ENCODE results near the gene IL6ST.

Gene IL6ST

GRCh38 chr5:55913466-55914413, 81.0 kb downstream of the IL6ST start:
- TF ChIP-seq EP300 (IDR thresholded peaks at IDR 0.05; ENCODE audit: borderline replicate concordance) (no peak), USF1 (IDR thresholded peaks at IDR 0.05) (no peak), ZBTB7A (IDR thresholded peaks at IDR 0.05; ENCODE audit: low read depth) (no peak), TAF1 (IDR thresholded peaks at IDR 0.05; ENCODE audit: low read depth) (no peak)

- TF ChIP-seq EP300 (IDR thresholded peaks at IDR 0.05; ENCODE audit: borderline replicate concordance) = no peak
- TF ChIP-seq CREB1 (IDR thresholded peaks at IDR 0.05; ENCODE audit: low read depth) = no peak
- TF ChIP-seq USF1 (IDR thresholded peaks at IDR 0.05) = no peak
- TF ChIP-seq ZBTB7A (IDR thresholded peaks at IDR 0.05; ENCODE audit: low read depth) = no peak
- TF ChIP-seq EGR1 (IDR thresholded peaks at IDR 0.05) = no peak
- TF ChIP-seq NFIC (IDR thresholded peaks at IDR 0.05) = no peak
- no peak for TF ChIP-seq TEAD4 (IDR thresholded peaks at IDR 0.05)
- TF ChIP-seq RAD21 (IDR thresholded peaks at IDR 0.05; ENCODE audit: low read depth) = no peak
- TF ChIP-seq CEBPB (IDR thresholded peaks at IDR 0.05) = no peak
- TF ChIP-seq MAX (IDR thresholded peaks at IDR 0.05) = no peak
- TF ChIP-seq YY1 (IDR thresholded peaks at IDR 0.05; ENCODE audit: low read depth) = no peak
Measured at GRCh38 chr5:55911784-55912653, 82.7 kb downstream of the IL6ST start.

GRCh38 chr5:55908804-55909203, 86.0 kb downstream of the IL6ST start:
- TF ChIP-seq USF1 (IDR thresholded peaks at IDR 0.05) (no peak), NFIC (IDR thresholded peaks at IDR 0.05) (no peak)

- no peak for TF ChIP-seq CREB1 (IDR thresholded peaks at IDR 0.05; ENCODE audit: low read depth)
- no peak for TF ChIP-seq RAD21 (IDR thresholded peaks at IDR 0.05; ENCODE audit: low read depth)
- TF ChIP-seq ZBTB7A (IDR thresholded peaks at IDR 0.05; ENCODE audit: low read depth) = no peak
- TF ChIP-seq NFIC (IDR thresholded peaks at IDR 0.05) = no peak
- TF ChIP-seq FOXM1 (IDR thresholded peaks at IDR 0.05; ENCODE audit: borderline replicate concordance, low read depth) = no peak
- no peak for TF ChIP-seq TAF1 (IDR thresholded peaks at IDR 0.05; ENCODE audit: low read depth)
- no peak for TF ChIP-seq TCF12 (IDR thresholded peaks at IDR 0.05; ENCODE audit: low read depth)
- TF ChIP-seq MAX (IDR thresholded peaks at IDR 0.05) = no peak
- TF ChIP-seq TEAD4 (IDR thresholded peaks at IDR 0.05) = no peak
- no peak for TF ChIP-seq EP300 (IDR thresholded peaks at IDR 0.05; ENCODE audit: borderline replicate concordance)
- TF ChIP-seq EGR1 (IDR thresholded peaks at IDR 0.05) = no peak
- TF ChIP-seq YY1 (IDR thresholded peaks at IDR 0.05; ENCODE audit: low read depth) = no peak
- no peak for TF ChIP-seq CEBPB (IDR thresholded peaks at IDR 0.05)
- no peak for TF ChIP-seq REST (IDR thresholded peaks at IDR 0.05; ENCODE audit: low read depth)
- TF ChIP-seq USF1 (IDR thresholded peaks at IDR 0.05) = no peak
Measured at GRCh38 chr5:55907927-55908326, 86.8 kb downstream of the IL6ST start.

GRCh38 chr5:55905251-55905650, 89.5 kb downstream of the IL6ST start:
- TF ChIP-seq TCF12 (IDR thresholded peaks at IDR 0.05; ENCODE audit: low read depth) (no peak), TAF1 (IDR thresholded peaks at IDR 0.05; ENCODE audit: low read depth) (no peak), EGR1 (IDR thresholded peaks at IDR 0.05) (no peak), RAD21 (IDR thresholded peaks at IDR 0.05; ENCODE audit: low read depth) (no peak), NFIC (IDR thresholded peaks at IDR 0.05) (no peak), REST (IDR thresholded peaks at IDR 0.05; ENCODE audit: low read depth) (no peak), CREB1 (IDR thresholded peaks at IDR 0.05; ENCODE audit: low read depth) (no peak), FOXM1 (IDR thresholded peaks at IDR 0.05; ENCODE audit: borderline replicate concordance, low read depth) (no peak), YY1 (IDR thresholded peaks at IDR 0.05; ENCODE audit: low read depth) (no peak), EP300 (IDR thresholded peaks at IDR 0.05; ENCODE audit: borderline replicate concordance) (no peak), CEBPB (IDR thresholded peaks at IDR 0.05) (no peak), USF1 (IDR thresholded peaks at IDR 0.05) (no peak), MAX (IDR thresholded peaks at IDR 0.05) (no peak), TEAD4 (IDR thresholded peaks at IDR 0.05) (no peak), ZBTB7A (IDR thresholded peaks at IDR 0.05; ENCODE audit: low read depth) (no peak)

Measured in Ishikawa (cell line).